Measurements from ENCODE around the gene SOWAHD.

- no peak for TF ChIP-seq POLR2A (IDR thresholded peaks at IDR 0.05)
- TF ChIP-seq, protein P1, sequence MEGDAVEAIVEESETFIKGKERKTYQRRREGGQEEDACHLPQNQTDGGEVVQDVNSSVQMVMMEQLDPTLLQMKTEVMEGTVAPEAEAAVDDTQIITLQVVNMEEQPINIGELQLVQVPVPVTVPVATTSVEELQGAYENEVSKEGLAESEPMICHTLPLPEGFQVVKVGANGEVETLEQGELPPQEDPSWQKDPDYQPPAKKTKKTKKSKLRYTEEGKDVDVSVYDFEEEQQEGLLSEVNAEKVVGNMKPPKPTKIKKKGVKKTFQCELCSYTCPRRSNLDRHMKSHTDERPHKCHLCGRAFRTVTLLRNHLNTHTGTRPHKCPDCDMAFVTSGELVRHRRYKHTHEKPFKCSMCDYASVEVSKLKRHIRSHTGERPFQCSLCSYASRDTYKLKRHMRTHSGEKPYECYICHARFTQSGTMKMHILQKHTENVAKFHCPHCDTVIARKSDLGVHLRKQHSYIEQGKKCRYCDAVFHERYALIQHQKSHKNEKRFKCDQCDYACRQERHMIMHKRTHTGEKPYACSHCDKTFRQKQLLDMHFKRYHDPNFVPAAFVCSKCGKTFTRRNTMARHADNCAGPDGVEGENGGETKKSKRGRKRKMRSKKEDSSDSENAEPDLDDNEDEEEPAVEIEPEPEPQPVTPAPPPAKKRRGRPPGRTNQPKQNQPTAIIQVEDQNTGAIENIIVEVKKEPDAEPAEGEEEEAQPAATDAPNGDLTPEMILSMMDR (IDR thresholded peaks at IDR 0.05): no peak
Measured at GRCh38 chrX:119802546-119802945, 44.2 kb downstream of the SOWAHD start.
